Pancreas (tissue), 10 donors: ENCODE results near the gene FADS3. TPM values are rescaled to one million over a fixed set of nuclear protein-coding genes. Genes with fewer than 3 reads are reported as not detected.

Source experiments
- ATAC-seq, 4 donors: fragments of 200-7000 bp; cut with Tn5 transposase; one replicate each; pipeline versions ENCODE4 v1.8.0 to v1.9.1; 2020; ENCODE audit warnings: mild to moderate bottlenecking in 4 of 4, moderate library complexity in 4 of 4
- DNase-seq, 6 donors: peaks; one replicate each; pipeline ENCODE4 v3.0.0-alpha.2; 2020
- FAIRE-seq: peaks from 2 replicates; lab custom pipeline; 2012; peaks lifted over from hg19 to GRCh38; lab: Jason Lieb, UNC
- H3K27ac ChIP-seq, 4 donors: fragments of 200-600 bp; sonication (generic); 1 replicate in 3 of 4; 2 replicates in 1 of 4; pipeline versions ENCODE4 v1.5.0 to v1.8.0; 2020
- H3K27me3 ChIP-seq, 4 donors: fragments of 200-600 bp; one replicate each; pipeline ENCODE4 v1.8.0; 2021
- H3K36me3 ChIP-seq, 3 donors: fragments of 200-600 bp; sonication (generic) in 1 of 3; one replicate each; pipeline versions ENCODE4 v1.5.0 to v1.8.0; 2020 to 2021
- H3K4me1 ChIP-seq, 3 donors: fragments of 200-600 bp; one replicate each; pipeline ENCODE4 v1.8.0; 2021
- H3K4me3 ChIP-seq, 4 donors: fragments of 200-600 bp; sonication (generic) in 2 of 4; one replicate each; pipeline versions ENCODE4 v1.5.0 to v1.8.0; 2020 to 2021
- H3K9me3 ChIP-seq, 4 donors: fragments of 200-600 bp; one replicate each; pipeline ENCODE4 v1.8.0; 2021
- CTCF ChIP-seq, 4 donors: fragments of 200-600 bp; sonication (generic) in 3 of 4; IDR thresholded peaks; one replicate each; pipeline versions ENCODE4 v1.5.0 to v1.8.0; 2021; ENCODE audit warnings: antibody characterized with exemption in 4 of 4
- WGBS, 2 donors: extraction: QIAGEN DNeasy Blood & Tissue Kit; methylation state at CpG; one replicate each; pipeline ENCODE4 v1.1.7; 2013; 5-methylcytosine and 5-hydroxymethylcytosine counted together
- intact Hi-C, 3 donors: fragments of 100-400 bp; cut with DNase I; formaldehyde crosslinking; loops; one replicate each; pipeline versions ENCODE4 v1.11.1 to v1.14.2; 2022
- polyA plus RNA-seq, 2 donors: library from polyadenylated mRNA; stranded (reverse); fragments of 200-250 nt; gene quantifications; one replicate each; pipeline ENCODE4 v1.2.3, GENCODE V29; 2013
- total RNA-seq, 6 donors: library from RNA; stranded (reverse); fragmentation: NEBNext Ultra II Directional in 4 of 6; extraction: Animal tissue kit (Norgen Biotek cat#: 25700) in 4 of 6; gene quantifications; one replicate each; pipeline versions ENCODE4 v1.2.1 to v1.2.4, GENCODE V29; 2021 to 2023
- donor health status: healthy with polysubstance abuse.
- donor health status: DM: no; HTN: no; CAD: no; lungs with moderate emphysema.
- donor health status: DM: no; HTN: no; CAD: no.
- donor health status: control.
- donor health status: control.
- donor health status: Bipolar disorder and iron deficiency.
- donor health status: DM: yes; HTN: yes; CAD: no.
- donor health status: DM: no; HTN: no; CAD: no.
- donor health status: DM: no; HTN: no; CAD: no.
- donor health status: DM: yes; HTN: yes; CAD: no.

FADS3 gene
- total and polyA plus RNA-seq, 8 donors, result 11.2 to 42.7 (median 19.9) TPM

DNA sequence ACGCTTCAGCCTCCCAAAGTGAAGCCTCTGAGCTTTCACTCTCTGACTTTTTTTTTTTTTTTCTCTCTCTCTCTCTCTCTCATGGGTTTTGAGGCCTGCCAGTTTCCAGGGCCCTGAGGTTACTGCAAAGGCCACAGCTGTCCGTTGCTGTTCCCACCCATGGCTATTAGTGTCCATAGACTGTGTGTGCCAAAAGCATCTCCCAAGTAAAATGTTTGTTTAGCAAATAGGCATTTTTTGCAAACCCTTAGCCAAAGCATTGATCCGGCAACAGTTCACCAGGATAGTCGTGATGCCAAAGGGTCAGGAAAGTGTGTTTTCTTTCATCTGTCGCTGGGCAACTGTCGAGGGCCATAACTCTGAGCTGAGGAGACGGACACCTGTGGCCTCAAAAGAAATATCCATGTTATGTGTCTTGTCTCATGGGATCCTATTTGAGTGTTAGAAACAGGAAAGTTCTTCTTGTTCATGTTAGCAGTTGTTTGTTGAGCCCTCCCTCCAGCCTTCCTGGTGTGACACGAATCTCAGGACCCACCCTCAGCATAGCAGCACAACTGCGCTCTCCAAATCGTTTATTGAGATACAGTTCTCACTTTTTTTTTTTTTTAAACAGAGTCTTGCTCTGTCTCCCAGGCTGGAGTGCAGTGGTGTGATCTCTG is 44.9 kb downstream of the FADS3 start:
- intact Hi-C loops, result no loop called here
- Histone ChIP-seq H3K36me3 (no peaks in the 10 kb centered on the region), H3K4me3 (no peak overlapping the region), H3K4me1 (no peaks in the 10 kb centered on the region), H3K9me3 (no peaks in the 10 kb centered on the region), H3K27ac (no peak overlapping the region), H3K27me3 (no peaks in the 10 kb centered on the region)
- TF ChIP-seq CTCF (IDR thresholded peaks at IDR 0.05), result no peak
- DNase-seq, result peak in 1 of 6 donors; percentile 0
- FAIRE-seq, result no peak
- peak in 1 of 4 donors; percentile 37 for ATAC-seq
- 82 to 83% methylated on average over 10 of the region's 10 CpGs for WGBS, 2 donors

DNA sequence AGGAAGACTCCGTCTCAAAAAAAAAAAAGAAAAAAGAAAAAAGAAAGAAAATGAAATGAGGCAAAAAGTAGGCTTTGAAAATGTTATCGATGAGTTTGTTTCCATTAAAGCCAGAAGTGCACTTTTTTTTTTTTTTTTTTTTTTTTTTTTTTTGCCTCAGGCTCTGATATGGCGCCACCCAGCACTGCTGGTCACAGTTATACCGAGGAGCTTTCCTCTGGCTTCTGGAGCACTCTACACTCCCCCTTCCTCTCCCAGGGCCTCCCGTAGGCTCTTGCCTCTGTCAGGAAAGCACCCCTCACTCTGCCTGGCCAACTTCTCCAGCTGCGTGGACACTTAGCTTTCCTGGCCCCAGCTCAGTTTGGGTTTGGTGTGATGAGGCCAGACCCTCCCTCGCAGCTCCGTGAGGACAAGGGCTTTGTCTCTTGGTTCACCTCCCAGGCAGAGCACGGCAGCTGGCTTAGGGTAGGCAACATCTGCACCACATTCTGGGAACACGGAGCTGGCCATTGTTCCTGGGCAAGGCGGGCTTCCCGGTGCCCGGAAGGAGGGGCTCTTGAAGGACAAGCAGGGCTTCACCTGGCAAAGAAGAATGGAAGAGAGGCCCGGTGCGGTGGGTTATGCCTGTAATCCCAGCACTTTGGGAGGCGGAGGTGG is 46.3 kb downstream of the FADS3 start:
- intact Hi-C loops, result no loop called here
- H3K9me3 ChIP-seq, result no peaks in the 10 kb centered on the region
- H3K4me3 ChIP-seq, result no peak overlapping the region
- no peaks in the 10 kb centered on the region for H3K4me1 ChIP-seq
- ATAC-seq, result no peak
- TF ChIP-seq CTCF (IDR thresholded peaks at IDR 0.05), result no peak
- no peak for FAIRE-seq
- peak in 1 of 6 donors; percentile 35 for DNase-seq
- H3K27ac ChIP-seq, result no peak overlapping the region
- no peaks in the 10 kb centered on the region for H3K36me3 ChIP-seq
- 84 to 92% methylated on average over 16 of the region's 16 CpGs for WGBS, 2 donors
- no peaks in the 10 kb centered on the region for H3K27me3 ChIP-seq

- intact Hi-C loops, result no loop called here
- Histone ChIP-seq H3K27me3 (no peaks in the 10 kb centered on the region), H3K27ac (no peak overlapping the region), H3K4me3 (no peak overlapping the region), H3K9me3 (no peaks in the 10 kb centered on the region), H3K36me3 (no peaks in the 10 kb centered on the region), H3K4me1 (no peaks in the 10 kb centered on the region)
- TF ChIP-seq CTCF (IDR thresholded peaks at IDR 0.05), result no peak
- FAIRE-seq, result no peak
- no peak for DNase-seq
- WGBS, 2 donors, result 91 to 94% methylated on average over 7 of the region's 7 CpGs
- no peak for ATAC-seq
These were observed 48.9 kb downstream of the FADS3 start for GRCh38 chr11:61842528-61842820.

GRCh38 chr11:61841636-61842527 is 49.5 kb downstream of the FADS3 start:
- FAIRE-seq, result no peak

More at GRCh38 chr11:61841636-61842527, 49.5 kb downstream of the FADS3 start:
- Histone ChIP-seq H3K27me3 (no peaks in the 10 kb centered on the region), H3K9me3 (no peaks in the 10 kb centered on the region), H3K4me1 (no peaks in the 10 kb centered on the region), H3K36me3 (no peaks in the 10 kb centered on the region), H3K4me3 (no peak overlapping the region), H3K27ac (no peak overlapping the region)
- 70 to 78% methylated on average over 12 of the region's 12 CpGs for WGBS, 2 donors
- DNase-seq, result no peak
- ATAC-seq, result peak in 1 of 4 donors; percentile 60
- intact Hi-C loops, result no loop called here
- no peak for TF ChIP-seq CTCF (IDR thresholded peaks at IDR 0.05)
